DLD1 (cell line): ENCODE data around the gene FXYD3.
"Not testable (repeated sequence)": the region's sequence is repeated elsewhere in the genome, so short reads cannot be mapped to it uniquely, and the experiment has no call there.

Experiments used
- in situ Hi-C: cut with HindIII; loops from 2 replicates; pipeline ENCODE4 v1.10.0; 2017; ENCODE audit warnings: low sequenced_read_pairs

Gene FXYD3

DNA sequence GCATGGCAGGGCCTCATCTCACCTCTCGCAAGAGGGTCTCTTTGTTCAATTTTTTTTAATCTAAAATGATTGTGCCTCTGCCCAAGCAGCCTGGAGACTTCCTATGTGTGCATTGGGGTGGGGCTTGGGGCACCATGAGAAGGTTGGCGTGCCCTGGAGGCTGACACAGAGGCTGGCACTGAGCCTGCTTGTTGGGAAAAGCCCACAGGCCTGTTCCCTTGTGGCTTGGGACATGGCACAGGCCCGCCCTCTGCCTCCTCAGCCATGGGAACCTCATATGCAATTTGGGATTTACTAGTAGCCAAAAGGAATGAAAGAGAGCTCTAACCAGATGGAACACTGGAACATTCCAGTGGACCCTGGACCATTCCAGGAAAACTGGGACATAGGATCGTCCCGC lies 8.0 kb downstream of the FXYD3 start:
- in situ Hi-C loops = no loop called here

DNA sequence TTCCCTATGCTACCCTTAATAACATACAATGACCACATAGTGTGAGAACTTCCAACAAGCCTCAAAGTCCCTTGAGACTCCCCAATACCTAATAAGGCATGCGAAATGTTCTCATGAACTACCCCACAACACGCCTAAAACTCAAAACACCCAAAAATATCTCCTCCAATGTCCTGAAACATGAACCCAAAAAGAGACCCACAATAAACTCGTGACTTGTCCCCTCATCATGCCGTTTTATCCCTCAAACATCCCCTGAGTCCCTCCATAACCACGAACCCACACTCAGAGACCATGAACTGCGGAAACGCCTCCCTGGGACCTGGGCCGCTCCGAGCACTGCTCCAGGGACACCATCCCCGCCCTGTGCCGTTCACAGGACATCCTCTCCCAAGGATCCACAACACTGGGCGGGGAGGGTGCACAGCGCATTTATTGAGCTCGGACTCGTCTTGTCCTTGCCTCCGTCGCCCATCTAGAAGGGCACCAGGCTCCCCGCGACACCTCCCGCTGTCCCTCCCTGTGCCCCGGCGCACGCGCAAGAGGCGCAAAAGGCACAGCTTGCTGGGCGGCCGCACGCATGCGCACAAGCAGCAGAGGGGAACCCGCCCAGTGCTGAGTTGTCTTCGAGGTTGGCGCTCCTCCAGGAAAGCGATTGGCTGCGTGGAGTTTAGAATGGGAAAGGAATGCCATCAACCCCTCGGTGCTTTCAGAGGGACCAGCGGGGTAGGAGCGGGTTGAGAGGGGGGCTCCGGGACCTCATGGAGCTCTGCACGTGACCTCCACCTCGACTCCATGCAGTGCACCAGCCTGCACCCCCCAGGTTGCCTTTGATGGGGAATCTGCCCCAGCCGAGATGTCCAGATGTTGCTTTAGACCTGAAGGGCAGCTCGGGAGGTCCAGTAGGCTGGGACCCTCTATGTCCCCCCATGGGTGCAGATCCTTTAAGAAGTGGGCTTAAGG lies 8.8 kb downstream of the FXYD3 start:
- in situ Hi-C loops = no loop called here

DNA sequence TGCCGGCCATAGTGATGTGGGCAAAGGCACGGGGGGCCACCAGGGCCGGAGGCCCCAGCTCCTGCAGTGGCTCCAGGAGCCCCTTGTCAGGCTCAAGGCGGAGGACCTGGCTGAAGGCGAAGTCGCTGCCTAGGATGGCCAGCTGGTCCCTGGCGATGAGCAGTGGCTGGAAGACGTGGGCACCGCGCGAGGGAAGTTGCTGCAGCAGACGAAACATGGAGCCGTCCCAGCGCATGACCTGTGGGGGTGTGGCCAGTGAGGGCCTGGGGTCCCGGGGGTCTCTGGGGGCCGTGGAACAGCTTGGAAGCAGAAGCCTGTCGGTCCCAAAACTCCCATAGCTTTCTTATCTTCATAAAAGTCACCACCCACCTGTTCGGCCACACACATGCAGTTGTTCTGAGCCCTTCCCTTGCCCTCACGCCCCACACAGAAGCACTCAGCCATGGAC lies 9.7 kb downstream of the FXYD3 start:
- in situ Hi-C loops = no loop called here

DNA sequence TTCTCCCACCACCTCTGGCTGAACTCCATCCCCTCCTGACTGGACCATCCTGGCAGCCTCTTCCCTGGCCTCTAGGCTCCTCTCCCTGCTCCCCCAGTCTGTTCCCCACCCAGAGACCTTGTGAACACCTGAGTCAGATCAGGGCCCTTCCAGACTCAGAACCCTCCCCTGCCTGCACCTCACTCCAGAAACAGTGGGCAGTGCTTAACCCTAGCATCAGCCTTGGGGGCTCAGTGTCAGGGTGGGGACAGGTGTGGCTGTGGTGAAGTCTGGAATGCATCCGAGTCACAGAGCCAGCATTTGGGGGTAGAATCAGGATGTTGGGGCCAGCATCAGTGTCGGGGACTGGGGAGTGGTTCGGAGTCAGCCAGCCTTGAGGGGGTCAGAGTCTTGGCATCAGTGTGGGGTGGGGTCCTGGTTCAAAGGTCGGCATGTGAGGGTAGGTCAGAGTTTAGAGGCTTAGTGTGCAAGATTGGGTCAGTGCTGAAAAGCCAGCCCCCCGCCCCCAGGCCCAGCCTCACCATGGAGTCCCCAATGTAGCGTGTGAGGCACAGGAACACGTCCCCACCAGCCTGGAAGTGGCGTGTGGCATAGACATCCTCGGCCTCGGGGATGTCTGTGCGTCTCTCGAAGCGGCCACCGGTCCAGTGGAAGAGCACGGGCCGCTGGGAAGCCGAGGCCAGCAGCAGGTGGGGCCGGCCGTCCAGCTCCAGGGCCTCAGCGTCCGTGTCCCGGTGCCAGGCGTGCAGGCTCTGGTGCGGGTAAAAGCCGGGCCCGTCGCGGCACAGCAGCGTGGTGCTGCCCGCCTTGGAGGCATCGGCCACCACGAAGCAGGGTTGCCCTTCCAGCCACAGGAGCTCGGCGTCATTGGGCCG lies 10.4 kb downstream of the FXYD3 start:
- in situ Hi-C loops = no loop called here

DNA sequence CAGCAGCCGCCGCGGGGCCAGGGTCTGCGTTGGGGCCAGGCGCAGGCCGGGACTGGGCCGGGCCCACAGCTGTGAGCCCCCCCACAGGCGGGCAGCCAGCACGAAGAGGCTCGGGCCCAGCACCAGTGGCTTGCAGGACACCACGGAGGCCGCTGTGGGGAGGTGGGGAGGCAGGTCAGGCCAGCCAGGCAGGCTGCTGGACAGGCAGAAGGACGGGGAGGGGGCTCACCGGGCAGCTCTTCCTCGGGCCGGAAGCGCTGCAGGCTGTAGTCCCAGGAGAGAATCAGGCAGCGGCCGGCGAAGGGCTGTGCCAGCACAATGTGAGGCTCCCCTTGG lies 11.0 kb downstream of the FXYD3 start:
- in situ Hi-C loops = no loop called here

DNA sequence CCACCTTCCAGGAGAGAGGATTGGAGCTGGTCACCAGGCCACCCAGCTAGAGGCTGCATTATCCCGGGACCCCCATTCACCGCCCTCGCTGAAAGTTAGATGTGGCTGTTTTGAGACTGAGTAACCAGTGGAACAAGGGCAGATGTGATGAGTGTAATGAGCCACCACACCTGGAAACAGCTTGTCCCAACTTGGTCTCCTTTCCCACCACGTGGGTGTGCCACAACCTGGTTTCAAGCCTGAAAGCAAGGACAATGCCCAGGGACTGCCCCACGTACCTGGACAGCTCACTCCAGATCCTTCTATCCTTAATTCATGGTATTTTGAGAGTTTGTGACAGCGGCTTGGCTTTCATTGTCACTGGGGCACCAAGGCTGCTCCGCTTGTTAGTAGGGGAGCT lies 12.2 kb downstream of the FXYD3 start:
- in situ Hi-C loops = no loop called here

DNA sequence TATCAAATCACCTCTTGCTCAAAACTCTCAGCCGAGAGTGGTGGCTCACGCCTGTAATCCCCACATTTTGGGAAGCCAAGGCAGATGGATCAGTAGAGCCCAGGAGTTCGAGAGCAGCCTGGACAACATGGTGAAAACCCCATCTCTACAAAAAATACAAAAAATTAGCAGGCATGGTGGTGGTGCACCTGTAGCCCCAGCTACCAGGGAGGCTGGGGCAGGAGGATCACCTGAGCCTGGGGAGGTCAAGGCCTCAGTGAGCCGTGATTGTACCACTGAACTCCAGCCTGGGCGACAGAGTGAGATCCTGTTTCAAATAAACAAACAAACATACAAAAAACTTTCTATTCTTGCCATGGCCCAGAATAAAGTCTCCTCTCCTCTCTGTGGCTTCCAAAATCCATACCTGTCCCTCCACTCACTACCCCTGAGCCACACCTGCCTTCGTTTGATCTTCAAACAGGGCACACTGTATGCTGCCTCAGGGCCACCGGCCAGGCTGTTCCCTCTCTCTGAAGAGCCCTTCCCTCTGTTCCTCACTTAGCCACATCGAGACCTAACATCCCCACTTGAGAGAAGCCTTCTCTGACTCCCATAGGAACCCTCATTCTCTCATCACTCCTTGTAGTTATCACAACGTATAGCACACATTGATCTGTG lies 12.9 kb downstream of the FXYD3 start:
- in situ Hi-C loops = no loop called here

DNA sequence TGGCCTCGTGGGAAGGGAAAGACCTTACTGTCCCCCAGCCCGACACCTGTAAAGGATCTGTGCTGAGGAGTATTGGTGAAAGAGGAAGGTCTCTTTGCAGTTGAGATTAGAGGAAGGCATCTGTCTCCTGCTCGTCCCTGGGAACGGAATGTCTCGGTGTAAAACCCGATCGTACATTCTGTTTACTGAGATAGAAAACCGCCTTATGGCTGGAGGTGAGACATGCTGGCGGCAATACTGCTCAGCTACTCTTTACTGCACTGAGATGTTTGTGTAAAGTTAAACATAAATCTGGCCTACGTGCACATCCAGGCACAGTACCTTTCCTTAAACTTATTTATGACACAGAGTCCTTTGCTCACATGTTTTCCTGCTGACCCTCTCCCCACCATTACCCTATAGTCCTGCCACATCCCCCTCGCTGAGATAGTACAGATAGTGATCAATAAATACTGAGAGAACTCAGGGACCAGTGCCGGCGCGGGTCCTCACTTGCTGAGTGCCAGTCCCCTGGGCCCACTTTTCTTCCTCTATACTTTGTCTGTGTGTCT lies 14.2 kb downstream of the FXYD3 start:
- in situ Hi-C loops = not testable (repeated sequence)

DNA sequence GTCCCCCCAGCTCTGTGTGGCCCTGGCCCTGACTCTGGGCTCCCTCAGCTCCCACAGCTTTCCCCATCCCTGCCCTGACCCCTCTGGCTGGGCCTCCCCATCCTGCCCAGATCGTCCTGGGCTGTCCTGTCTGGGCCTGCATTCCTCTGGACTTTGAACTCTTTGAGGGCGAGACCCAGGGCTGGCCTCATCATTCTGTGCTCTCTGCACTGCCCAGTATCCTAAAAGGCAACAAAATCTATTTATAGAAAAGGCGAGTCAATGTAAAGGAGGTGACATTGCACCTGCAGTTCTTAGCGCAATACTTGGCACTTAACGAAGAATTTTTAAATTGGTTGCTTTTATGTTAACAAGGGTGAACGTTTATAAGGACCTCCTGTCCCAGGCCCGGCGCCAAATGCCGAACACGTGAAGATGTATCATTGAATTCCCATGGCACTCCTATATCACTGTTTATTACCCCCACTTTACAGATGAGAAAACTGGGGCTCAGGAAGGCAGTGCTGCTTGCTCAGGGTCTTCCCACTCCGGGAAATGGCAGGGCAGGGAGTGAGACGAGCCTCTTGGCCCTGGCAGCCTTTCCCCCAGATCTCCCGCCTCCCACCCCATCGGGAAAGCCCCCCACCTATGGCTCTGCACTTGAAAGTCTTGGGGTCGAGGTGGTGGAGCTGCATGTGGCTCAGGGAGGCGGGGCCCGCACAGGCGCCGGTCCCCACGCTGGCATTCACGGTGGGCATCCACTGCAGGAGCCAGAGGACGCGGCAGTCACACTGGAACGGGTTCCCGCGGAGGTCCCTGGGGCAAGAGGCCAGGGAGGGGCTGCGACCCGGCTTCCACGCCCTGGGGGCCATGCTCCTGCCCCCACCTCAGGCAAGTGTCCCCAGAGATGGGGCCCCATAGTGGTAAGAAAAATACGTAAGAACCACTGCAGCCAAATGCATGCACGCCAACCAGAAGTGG lies 15.4 kb downstream of the FXYD3 start:
- in situ Hi-C loops = no loop called here

DNA sequence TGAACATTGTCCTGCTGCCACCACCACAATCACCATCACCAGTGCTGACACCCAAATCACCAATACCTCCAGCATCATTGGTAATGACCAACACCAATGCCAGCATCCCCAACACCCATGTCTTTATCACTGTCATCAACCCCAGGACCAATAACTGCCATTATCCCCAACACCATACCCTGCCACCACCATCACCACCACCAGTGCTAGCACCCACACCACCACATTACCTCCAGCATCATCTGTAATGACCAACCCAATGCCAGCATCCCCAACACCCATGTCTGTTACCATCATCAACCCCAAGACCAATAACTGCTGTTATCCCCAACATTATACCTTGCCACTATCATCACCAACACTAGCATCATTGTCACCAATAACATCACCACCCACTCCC lies 16.6 kb downstream of the FXYD3 start:
- in situ Hi-C loops = no loop called here

DNA sequence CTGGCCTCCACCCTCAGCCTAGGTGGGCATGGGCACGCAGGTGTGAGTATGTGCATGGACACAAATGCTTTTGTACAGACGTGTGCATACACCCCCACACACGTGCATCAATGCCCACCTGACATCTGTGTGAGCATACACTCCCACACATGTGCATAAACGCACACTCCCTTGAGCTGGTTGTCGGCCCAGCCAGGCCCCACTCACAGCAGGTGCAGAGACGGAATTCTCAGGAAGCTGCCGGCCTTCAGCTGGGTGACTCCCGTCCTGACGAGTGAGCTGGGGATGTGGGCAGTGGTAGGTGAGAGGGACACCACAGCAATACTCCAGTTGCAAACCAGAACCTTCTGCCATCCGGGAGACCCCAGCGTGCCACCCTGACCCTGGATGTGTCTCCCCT lies 18.2 kb downstream of the FXYD3 start:
- in situ Hi-C loops = no loop called here

DNA sequence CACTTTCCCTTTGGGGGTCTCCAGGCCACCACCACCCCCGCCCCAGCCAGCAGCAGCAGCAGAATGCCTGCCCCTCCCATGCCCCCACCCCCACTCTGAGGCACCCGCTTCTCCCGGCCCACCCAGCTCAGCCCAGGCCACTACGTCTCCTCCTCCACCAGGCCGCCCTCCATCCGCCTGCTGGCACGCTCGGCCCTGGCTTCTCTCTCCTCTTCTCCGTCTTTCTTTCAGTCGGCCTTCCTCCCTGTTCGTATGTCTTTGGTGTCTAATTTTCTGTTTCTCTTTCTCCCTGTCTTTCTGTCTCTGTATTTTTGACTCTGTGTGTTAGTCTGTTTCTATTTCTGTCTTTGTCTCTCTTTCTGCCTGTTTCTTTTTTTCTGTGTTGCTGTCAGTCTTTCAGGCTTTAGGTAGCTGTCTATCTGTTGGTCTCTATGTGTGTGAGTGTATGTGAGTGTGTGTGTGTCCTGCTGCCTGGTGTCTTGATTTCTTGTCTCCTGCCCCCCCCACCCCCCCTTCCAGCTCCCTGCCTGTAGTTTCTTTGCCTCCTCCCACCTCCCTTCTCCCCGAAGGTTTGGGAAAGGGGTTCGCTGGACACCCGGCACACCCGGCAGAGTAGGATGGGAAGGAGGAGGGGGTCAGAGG lies 19.1 kb downstream of the FXYD3 start, which contains the start of gene LGI4:
LGI4 (minus strand) TSS at position 459 of the 642 bp plus-strand sequence; CDS start at position 80, 379 bp downstream.
- in situ Hi-C loops = no loop called here

DNA sequence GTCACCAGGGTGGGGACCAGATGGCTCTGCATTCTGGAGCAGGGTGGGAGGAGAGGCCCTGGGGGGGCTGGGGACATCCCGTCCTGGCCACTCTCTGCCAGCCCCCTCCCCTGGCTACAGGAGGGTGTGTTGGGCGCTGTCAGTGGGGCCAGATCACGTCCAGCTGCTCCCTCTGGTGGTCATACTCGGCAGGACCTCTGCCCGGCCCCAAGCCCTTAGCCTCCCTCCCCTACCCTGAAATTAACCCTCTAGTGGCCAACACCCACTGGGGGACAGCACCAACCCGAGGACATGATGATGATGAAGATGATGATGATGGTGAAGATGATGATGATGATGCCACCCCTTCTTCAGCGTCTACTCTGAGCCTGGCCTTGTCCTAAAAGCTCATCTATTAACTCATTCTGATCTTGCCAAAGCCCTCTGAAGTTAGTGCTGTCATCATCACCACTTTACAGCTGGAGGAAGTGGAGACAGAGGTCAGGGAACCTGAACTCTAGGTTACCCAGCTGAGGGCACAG lies 19.8 kb downstream of the FXYD3 start:
- in situ Hi-C loops = no loop called here

DNA sequence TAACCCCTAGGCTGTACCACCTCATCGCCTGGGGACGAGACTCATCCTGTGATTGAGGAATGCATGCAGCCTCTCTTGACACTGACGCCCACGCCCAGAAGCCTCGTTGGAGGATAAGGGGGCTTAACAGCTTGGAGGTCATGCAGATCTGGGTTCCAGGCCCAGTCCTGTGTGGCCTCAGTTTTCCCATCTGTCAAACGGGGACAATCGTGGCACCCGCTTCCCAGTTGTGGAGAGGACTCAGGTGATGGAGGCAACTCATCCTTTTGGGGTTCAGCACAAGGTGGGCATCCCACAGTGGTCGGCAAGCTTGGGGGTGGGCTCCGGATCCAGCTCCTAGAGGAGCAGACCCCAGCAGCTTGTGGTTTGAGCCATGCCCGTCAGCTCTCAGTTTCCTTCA lies 20.6 kb downstream of the FXYD3 start:
- in situ Hi-C loops = no loop called here

DNA sequence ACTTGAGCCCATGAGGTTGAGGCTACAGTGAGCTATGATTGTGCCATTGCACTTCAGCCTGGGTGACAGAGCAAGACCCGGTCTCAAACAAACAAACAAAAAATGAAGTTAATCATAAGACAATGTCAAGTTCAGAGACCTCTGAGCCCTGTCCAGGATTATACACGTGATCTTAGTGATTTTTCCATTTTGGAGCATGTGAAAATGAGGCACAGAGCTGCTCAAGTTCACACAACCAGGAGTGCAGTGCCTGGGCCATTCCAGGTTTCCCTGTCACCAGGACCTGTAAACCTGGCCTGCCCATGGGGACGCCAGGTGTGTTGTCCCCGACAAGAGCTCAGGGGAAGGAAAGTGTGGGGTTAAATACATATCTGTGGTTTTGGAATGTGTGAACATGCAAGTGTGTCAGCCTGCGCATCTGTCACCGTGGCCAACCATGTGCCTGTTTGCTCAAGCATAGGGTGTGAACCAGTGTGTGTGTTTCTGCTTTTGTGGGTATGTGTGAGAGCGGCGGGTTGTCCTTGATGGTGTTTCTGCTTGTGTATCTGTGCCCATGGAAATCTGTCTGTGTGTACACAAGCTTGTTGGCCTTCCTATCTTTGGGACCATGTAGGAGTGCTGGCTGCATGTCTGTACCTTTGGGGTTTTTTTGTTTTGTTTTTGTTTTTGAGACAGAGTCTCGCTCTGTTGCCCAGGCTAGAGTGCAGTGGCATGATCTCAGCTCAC lies 21.5 kb downstream of the FXYD3 start:
- in situ Hi-C loops = no loop called here

DNA sequence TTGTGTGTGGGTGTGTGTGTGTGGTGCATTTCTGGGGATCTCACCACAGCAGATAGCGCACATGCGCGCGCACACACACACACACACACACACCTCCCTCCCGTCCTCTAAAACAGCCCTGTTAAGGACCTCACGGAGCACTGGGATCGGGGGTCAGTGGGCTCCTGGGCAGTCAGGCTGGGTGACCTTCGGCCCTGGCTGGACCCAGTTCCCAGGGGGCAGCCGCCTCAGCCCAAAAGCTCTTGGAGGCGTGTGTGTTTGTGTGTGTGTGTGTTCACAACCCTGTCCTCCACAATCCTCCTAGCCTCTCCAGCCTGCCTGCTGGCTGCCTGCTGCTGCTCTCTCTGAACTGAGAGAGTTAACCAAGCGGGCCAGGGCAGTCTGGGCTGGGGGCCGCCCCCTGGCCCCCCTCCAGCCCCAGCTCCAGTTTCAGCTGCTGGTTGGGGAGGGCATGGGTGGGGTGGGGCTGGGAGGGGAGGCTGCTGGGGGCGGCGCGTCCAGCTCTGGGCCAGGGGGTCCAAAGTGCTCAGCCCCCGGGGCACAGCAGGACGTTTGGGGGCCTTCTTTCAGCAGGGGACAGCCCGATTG lies 22.8 kb downstream of the FXYD3 start, which contains the start of gene FXYD1:
FXYD1 (plus strand) TSS at position 520 of the 588 bp plus-strand sequence. CDS start 1,256 bp downstream, outside the sequence.
- in situ Hi-C loops = no loop called here

DNA sequence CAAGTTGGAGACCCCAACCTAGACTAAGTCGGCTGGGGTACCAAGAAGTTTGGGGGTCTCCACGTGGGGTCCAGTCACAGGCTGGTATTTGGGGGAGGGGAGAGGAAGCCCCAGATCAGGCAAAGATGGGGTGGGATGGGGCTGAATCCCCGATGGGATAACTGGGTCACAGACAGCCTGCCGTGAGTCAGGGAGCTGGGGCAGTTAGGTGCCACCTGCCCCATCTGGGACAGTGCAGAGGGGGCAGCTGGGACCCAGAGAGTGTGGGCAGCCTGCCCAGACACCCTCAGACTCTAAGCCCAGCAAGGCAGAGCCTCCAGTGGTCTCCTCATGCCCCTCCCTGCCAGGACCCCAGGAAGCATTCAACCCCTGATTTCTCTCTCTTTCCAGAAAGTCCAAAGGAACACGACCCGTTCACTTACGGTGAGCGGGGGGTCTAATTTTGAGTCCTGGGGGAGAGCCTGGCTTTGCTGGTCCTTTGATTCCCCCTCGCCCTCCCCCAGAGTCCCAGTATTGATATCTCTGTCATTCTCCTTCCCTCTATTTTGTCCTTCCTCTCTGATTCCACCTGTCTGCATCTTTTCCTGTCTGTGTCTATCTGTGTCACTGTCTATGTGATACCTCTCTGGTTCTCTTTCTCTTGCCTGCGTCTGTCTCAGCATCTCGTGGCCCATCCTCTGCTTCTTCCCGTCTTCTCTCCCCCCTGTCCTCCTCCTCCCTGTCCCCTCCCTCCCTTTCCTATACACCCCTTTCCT lies 24.8 kb downstream of the FXYD3 start:
- in situ Hi-C loops = no loop called here
